ENCODE results near the gene HPCAL1.

Gene HPCAL1

DNA sequence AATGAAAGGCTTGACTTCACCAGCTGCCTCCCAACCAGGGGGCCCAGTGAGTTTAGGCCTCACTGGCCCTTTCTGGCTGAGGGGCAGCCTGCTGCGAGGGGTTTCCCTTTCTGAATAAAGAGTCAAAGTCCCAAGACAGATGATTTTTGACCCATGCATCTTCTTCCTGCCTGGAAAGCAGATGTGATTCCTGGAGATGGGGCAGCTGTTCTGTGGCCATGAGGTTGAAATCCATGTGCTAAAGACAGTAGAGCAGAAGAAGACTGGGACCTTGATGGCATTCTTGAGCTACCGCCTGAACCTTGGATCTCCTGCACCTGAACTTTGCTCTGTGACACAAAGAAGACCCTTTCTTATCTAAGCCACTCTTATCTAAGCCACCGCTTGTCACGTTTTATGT lies 19.8 kb downstream of the HPCAL1 start:
- TF ChIP-seq, protein P1, sequence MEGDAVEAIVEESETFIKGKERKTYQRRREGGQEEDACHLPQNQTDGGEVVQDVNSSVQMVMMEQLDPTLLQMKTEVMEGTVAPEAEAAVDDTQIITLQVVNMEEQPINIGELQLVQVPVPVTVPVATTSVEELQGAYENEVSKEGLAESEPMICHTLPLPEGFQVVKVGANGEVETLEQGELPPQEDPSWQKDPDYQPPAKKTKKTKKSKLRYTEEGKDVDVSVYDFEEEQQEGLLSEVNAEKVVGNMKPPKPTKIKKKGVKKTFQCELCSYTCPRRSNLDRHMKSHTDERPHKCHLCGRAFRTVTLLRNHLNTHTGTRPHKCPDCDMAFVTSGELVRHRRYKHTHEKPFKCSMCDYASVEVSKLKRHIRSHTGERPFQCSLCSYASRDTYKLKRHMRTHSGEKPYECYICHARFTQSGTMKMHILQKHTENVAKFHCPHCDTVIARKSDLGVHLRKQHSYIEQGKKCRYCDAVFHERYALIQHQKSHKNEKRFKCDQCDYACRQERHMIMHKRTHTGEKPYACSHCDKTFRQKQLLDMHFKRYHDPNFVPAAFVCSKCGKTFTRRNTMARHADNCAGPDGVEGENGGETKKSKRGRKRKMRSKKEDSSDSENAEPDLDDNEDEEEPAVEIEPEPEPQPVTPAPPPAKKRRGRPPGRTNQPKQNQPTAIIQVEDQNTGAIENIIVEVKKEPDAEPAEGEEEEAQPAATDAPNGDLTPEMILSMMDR (IDR thresholded peaks at IDR 0.05): no peak
- no peak for TF ChIP-seq ZFX (IDR thresholded peaks at IDR 0.05; ENCODE audit: borderline replicate concordance)
- no peak overlapping the region for H3K27ac ChIP-seq

DNA sequence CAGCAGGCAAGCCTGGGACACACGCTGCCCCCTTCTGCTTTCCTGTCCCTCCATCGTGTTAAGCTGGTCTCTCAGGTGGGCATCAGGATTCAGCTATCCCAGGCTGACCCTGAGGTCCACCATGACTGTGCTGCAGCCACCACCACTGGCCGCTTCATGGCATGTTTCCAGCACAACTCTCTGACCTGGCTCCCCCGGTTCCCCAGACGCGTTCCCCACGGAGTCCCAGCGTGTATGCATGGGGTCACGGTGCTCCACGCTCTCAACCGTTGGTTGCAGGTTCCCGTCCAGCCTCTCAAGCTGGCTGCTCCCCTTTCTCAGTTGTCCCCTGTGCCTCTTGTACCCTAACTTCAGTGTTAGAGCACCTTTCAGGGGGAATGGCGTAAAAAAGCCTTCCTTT lies 20.3 kb downstream of the HPCAL1 start:
- TF ChIP-seq, protein P1 (IDR thresholded peaks at IDR 0.05): no peak
- no peak for TF ChIP-seq ZFX (IDR thresholded peaks at IDR 0.05; ENCODE audit: borderline replicate concordance)
- H3K27ac ChIP-seq: no peak overlapping the region

DNA sequence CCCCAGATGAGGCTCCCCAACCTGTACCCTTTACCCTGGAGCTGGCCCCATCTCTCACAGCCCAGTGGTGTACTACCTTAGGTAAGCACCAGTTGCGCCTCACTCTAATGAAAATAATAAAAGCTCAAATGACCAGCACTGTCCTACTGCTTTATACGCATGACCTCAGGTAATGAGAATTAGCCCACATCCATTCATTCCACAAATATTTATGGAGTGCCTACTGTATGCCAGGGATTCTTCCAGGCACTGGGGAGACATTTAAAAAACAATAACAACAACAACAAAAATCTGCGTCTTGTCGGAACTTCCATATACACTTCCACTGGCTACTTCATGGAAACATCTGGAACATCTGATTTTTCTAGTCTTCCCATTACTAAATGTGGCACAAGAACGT lies 20.8 kb downstream of the HPCAL1 start:
- no peak overlapping the region for H3K27ac ChIP-seq
- TF ChIP-seq, protein P1 (IDR thresholded peaks at IDR 0.05): no peak
- TF ChIP-seq ZFX (IDR thresholded peaks at IDR 0.05; ENCODE audit: borderline replicate concordance): no peak

DNA sequence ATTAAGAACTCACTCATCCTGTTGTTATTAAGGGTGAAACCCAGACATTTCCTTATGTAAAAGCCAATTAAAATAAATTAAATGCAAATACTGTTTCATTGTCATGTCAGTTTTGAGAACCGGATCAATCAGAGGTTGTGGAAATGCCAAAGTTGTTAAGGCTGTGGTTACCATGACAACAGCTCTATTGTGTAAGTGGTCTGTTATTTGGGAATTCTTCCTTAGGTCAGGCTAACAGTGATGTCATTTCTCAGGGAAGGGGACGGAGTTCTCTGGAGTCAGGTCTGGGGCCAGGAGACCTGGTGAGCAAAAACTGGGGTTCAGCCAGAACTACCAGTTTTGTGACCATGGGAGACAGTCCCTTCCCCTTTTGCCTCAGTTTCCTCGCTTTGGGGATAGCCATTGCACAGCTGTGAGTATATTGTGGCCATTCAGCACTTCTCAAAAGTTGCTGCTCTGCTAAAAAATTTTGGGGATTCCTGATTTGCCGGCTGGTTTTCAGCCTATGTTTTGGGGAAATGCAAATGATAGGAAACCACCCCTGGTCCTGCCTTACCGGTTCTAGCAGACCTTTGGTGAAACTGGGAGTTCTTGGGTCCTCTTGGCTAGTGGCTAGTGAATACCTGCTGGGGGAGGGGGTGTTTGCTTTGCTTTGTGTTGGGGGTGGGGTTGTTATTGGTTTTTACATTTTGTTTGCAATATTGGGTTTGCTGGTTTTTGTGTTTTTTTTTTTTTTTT lies 21.6 kb downstream of the HPCAL1 start:
- TF ChIP-seq, protein P1 (IDR thresholded peaks at IDR 0.05): no peak
- TF ChIP-seq ZFX (IDR thresholded peaks at IDR 0.05; ENCODE audit: borderline replicate concordance): no peak
- no peak overlapping the region for H3K27ac ChIP-seq

DNA sequence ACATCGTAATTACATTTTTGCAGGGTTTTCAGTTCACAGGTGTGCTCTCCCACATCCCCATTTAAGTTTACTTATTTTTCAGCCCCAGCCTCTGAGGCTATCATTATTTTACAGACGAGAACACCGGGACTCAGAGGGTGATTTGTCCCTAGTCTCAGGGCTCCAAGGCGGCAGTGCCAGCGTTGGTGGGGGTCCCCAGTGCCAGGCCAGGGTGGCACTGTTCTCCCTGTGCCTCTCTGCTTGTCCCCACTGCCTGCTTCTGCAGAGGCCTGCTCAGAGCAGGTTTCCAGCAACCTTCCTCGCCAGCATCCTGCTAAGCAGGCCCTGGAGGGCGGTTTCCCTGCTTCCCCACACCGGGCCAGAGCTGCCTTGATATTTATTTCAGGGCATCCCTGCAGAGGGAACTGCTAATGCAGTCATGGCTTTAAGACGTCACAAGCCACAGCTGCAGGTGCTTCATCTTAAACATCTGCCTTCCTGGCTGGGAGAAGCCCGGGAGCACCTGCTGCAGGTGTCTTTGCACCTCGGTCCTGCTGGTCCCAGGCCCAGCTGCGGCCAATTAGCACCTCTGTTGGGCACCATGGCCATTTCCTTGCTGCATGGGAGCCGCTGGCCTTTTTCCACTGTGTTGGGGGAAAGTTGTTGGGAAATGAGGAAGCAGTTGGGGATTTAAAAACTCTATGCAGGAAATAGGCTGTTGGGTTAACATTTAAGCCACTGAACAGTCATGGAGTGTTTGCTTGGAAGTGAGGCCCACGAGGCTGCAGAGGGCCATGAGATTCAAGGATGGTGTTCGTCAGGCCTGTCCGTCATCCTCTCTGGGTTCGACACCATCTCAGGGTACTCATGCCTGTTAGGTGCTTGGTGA lies 22.8 kb downstream of the HPCAL1 start:
- H3K27ac ChIP-seq: no peak overlapping the region
- TF ChIP-seq ZFX (IDR thresholded peaks at IDR 0.05; ENCODE audit: borderline replicate concordance): no peak
- TF ChIP-seq, protein P1 (IDR thresholded peaks at IDR 0.05): no peak

DNA sequence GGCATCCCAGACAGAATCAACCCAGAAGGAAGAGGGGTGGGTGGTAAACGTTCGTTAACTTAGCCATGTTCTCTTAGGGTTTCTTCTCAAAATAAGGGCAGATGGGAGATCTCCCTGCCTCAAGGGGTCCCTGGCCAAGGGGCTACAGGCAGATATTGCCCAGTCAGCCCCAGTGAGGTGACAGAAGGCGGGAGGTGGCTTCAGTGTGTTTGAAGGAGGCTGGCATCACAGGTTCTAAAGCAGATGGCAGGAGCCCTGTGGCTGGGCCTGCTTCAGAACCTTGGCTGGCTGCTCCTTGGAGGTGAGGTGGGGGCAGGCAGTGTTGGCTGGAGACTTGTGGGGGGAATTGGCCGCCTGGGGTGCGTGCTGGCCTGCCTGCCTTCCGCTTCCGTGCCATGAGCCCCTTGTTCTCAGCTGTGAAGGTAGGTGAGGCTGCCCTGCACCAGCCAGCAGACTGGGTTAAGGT lies 23.5 kb downstream of the HPCAL1 start:
- no peak overlapping the region for H3K27ac ChIP-seq
- TF ChIP-seq, protein P1 (IDR thresholded peaks at IDR 0.05): no peak
- no peak for TF ChIP-seq ZFX (IDR thresholded peaks at IDR 0.05; ENCODE audit: borderline replicate concordance)

Data from 22Rv1 (cell line).